ENCODE data around the gene GINS2. TPM values are rescaled to one million over a fixed set of nuclear protein-coding genes. Genes with fewer than 3 reads are reported as not detected.
A peak's percentile ranks its signal among the peaks of the same experiment; 100 is the strongest.

GINS2 gene
- total and polyA plus RNA-seq, 2 donors (not counting 1 experiment from before 2014, with no cell fraction given), result 1.8 to 5.5 TPM

DNA sequence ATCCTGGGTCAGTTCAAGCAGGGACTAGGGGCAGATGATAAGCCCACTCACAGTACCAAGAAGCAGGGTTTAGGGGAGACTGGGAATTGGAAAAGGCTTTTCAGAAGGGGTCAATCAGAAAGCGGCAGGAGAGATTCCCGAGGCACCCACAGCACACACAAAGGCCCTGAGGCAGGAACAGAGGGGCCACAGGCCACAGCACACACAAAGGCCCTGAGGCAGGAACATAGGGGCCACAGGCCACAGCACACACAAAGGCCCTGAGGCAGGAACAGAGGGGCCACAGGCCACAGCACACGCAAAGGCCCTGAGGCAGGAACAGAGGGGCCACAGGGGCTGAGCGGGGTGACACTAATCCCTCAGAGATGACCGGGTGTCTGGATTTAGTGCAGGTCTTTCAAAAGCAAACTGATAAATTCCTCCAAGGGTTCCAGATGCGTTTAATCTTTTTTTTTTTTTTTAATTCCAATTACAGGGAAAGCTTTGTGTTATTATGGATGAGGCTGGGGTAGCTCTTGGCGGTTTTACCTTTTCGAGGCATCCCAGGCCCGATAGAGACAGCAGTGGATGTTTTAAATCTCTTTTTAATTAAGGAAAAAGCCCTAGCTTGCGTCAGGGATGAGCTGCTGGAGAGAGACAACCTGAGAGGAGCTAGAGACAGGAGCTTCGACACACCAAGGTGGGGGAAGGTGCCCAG, 31.0 kb upstream of the GINS2 start:
- no peak overlapping the region for H3K27ac ChIP-seq (ENCODE audit: insufficient read depth, low read length)
- H3K27me3 ChIP-seq (ENCODE audit: control insufficient read depth, insufficient read depth, low read length), result no peaks in the 10 kb centered on the region
- no peak overlapping the region for H3K4me3 ChIP-seq (replicated peaks in 1 of 4; ENCODE audit: control extremely low read depth in 1 of 4, insufficient read depth in 1 of 4, low read depth in 3 of 4, low read length in 4 of 4)
- no peak for DNase-seq (ENCODE audit: low read depth in 2 of 2)
- H3K9me3 ChIP-seq (ENCODE audit: control insufficient read depth, insufficient read depth, low read depth, low read length), result no peaks in the 10 kb centered on the region
- H3K36me3 ChIP-seq (ENCODE audit: control insufficient read depth, insufficient read depth, low read length), result peaks cover 2% of the 10 kb centered on the region
- no peak overlapping the region for H3K9ac ChIP-seq (ENCODE audit: insufficient read depth, low read length)
- no peak overlapping the region for H2AFZ ChIP-seq (ENCODE audit: low read length)
- H3K4me1 ChIP-seq (ENCODE audit: control insufficient read depth, extremely low read depth, insufficient read depth, low read length), result peaks cover 2% of the 10 kb centered on the region
- H3K79me2 ChIP-seq (ENCODE audit: control insufficient read depth, insufficient read depth, low read length), result no peaks in the 10 kb centered on the region
- H4K20me1 ChIP-seq (ENCODE audit: control insufficient read depth, extremely low read depth, insufficient read depth, low read length), result no peaks in the 10 kb centered on the region
- H3K4me2 ChIP-seq (ENCODE audit: extremely low read depth, insufficient read depth, low read length), result no peak overlapping the region
- TF ChIP-seq, protein P1, sequence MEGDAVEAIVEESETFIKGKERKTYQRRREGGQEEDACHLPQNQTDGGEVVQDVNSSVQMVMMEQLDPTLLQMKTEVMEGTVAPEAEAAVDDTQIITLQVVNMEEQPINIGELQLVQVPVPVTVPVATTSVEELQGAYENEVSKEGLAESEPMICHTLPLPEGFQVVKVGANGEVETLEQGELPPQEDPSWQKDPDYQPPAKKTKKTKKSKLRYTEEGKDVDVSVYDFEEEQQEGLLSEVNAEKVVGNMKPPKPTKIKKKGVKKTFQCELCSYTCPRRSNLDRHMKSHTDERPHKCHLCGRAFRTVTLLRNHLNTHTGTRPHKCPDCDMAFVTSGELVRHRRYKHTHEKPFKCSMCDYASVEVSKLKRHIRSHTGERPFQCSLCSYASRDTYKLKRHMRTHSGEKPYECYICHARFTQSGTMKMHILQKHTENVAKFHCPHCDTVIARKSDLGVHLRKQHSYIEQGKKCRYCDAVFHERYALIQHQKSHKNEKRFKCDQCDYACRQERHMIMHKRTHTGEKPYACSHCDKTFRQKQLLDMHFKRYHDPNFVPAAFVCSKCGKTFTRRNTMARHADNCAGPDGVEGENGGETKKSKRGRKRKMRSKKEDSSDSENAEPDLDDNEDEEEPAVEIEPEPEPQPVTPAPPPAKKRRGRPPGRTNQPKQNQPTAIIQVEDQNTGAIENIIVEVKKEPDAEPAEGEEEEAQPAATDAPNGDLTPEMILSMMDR (conservative IDR thresholded peaks at IDR 0.05 in 1 of 2, IDR thresholded peaks at IDR 0.05 in 1 of 2; ENCODE audit: low read depth in 1 of 2, low read length in 2 of 2), result no peak
- no peak for TF ChIP-seq EZH2 (IDR thresholded peaks at IDR 0.05; ENCODE audit: low read length, missing control alignments)

DNA sequence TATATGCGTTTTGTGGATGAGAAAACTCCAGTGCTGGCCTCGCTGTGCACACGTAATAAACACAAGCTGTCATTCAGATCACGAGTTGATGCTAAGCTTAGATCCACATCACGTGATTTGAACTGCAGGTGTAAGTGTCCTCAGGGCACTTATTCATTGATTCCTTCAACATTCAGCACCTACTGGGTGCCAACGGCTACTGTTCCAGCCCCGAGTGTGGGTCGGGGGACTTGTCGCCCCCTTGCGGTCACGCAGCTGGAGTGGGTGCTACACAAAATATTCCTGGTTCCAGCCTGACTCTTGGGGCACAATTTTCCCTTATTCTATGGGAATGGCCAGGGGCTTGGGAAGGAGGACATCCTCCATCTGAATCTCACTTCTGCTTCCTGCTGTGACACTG, 29.9 kb upstream of the GINS2 start:
- Histone ChIP-seq H4K20me1 (ENCODE audit: control insufficient read depth, extremely low read depth, insufficient read depth, low read length) (no peaks in the 10 kb centered on the region), H3K4me2 (ENCODE audit: extremely low read depth, insufficient read depth, low read length) (no peak overlapping the region), H3K4me3 (replicated peaks in 1 of 4; ENCODE audit: control extremely low read depth in 1 of 4, insufficient read depth in 1 of 4, low read depth in 3 of 4, low read length in 4 of 4) (no peak overlapping the region), H3K79me2 (ENCODE audit: control insufficient read depth, insufficient read depth, low read length) (no peaks in the 10 kb centered on the region), H3K9ac (ENCODE audit: insufficient read depth, low read length) (no peak overlapping the region), H3K9me3 (ENCODE audit: control insufficient read depth, insufficient read depth, low read depth, low read length) (no peaks in the 10 kb centered on the region), H3K36me3 (ENCODE audit: control insufficient read depth, insufficient read depth, low read length) (peaks cover 2% of the 10 kb centered on the region), H3K27ac (ENCODE audit: insufficient read depth, low read length) (no peak overlapping the region), H2AFZ (ENCODE audit: low read length) (no peak overlapping the region), H3K4me1 (ENCODE audit: control insufficient read depth, extremely low read depth, insufficient read depth, low read length) (peaks cover 2% of the 10 kb centered on the region), H3K27me3 (ENCODE audit: control insufficient read depth, insufficient read depth, low read length) (no peaks in the 10 kb centered on the region)
- no peak for TF ChIP-seq EZH2 (IDR thresholded peaks at IDR 0.05; ENCODE audit: low read length, missing control alignments)
- TF ChIP-seq, protein P1 (conservative IDR thresholded peaks at IDR 0.05 in 1 of 2, IDR thresholded peaks at IDR 0.05 in 1 of 2; ENCODE audit: low read depth in 1 of 2, low read length in 2 of 2), result peak; percentile 22 to 40
- no peak for DNase-seq (ENCODE audit: low read depth in 2 of 2)

DNA sequence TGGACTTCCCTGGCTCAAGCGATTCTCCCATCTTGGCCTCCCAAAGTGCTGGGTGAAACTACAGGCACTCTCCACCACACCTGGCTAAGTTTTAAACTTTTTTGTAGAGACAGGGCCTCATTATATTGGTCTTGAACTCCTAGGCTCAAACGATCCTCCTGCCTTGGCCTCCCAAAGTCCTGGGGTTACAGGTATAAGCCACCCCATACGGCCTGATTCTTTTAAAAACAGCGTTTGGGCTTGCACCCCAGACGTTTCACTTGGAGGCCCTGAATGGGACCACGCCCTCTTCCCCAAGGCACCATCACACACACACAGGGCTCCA, 29.4 kb upstream of the GINS2 start:
- TF ChIP-seq EZH2 (IDR thresholded peaks at IDR 0.05; ENCODE audit: low read length, missing control alignments), result no peak
- TF ChIP-seq, protein P1 (conservative IDR thresholded peaks at IDR 0.05 in 1 of 2, IDR thresholded peaks at IDR 0.05 in 1 of 2; ENCODE audit: low read depth in 1 of 2, low read length in 2 of 2), result no peak
- Histone ChIP-seq H3K9me3 (ENCODE audit: control insufficient read depth, insufficient read depth, low read depth, low read length) (no peaks in the 10 kb centered on the region), H4K20me1 (ENCODE audit: control insufficient read depth, extremely low read depth, insufficient read depth, low read length) (no peaks in the 10 kb centered on the region), H3K4me1 (ENCODE audit: control insufficient read depth, extremely low read depth, insufficient read depth, low read length) (peaks cover 2% of the 10 kb centered on the region), H3K27me3 (ENCODE audit: control insufficient read depth, insufficient read depth, low read length) (no peaks in the 10 kb centered on the region), H3K36me3 (ENCODE audit: control insufficient read depth, insufficient read depth, low read length) (no peaks in the 10 kb centered on the region), H3K27ac (ENCODE audit: insufficient read depth, low read length) (no peak overlapping the region), H3K9ac (ENCODE audit: insufficient read depth, low read length) (no peak overlapping the region), H3K79me2 (ENCODE audit: control insufficient read depth, insufficient read depth, low read length) (no peaks in the 10 kb centered on the region), H2AFZ (ENCODE audit: low read length) (no peak overlapping the region), H3K4me2 (ENCODE audit: extremely low read depth, insufficient read depth, low read length) (no peak overlapping the region), H3K4me3 (replicated peaks in 1 of 4; ENCODE audit: control extremely low read depth in 1 of 4, insufficient read depth in 1 of 4, low read depth in 3 of 4, low read length in 4 of 4) (no peak overlapping the region)
- no peak for DNase-seq (ENCODE audit: low read depth in 2 of 2)

All from fibroblast of lung (primary cell).